IPS-11a (cell line): ENCODE data around the gene TEC.
"Not testable (repeated sequence)": the region's sequence is repeated elsewhere in the genome, so short reads cannot be mapped to it uniquely, and the experiment has no call there.

ENCODE experiments used
- H3K4me3 ChIP-seq: one replicate; pipeline ENCODE4 v1.5.1; 2013; ENCODE audit warnings: low read depth, low read length, control low read depth

Gene TEC

DNA sequence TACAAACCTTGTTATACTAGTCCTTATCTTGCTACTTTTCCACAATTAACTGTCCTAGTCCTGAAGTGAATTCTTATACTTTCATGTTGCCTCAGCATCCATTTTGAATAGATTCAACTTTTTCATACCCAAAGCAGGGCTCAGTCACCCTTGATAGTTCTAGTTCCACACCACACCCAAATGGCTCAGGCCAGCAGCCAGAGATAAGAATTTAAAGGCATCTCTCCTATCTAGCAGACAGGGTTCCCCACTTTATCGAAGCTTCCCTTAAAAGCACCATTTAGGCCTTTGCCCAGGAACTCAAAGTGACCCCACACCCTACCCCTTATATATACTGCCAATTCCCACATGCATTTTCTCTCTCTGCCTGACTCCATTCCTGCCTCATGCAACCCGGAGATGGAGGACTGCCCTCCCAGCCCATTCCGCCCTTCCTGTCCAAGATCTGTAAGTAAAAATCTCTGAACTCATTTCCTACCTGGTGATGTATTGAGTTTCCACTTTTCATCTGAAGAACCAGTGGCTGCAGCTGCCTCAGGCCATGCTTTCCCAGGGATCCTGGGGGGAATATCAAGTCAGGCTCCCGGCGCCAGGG lies 71.9 kb downstream of the TEC start:
- H3K4me3 ChIP-seq, result no peak overlapping the region

DNA sequence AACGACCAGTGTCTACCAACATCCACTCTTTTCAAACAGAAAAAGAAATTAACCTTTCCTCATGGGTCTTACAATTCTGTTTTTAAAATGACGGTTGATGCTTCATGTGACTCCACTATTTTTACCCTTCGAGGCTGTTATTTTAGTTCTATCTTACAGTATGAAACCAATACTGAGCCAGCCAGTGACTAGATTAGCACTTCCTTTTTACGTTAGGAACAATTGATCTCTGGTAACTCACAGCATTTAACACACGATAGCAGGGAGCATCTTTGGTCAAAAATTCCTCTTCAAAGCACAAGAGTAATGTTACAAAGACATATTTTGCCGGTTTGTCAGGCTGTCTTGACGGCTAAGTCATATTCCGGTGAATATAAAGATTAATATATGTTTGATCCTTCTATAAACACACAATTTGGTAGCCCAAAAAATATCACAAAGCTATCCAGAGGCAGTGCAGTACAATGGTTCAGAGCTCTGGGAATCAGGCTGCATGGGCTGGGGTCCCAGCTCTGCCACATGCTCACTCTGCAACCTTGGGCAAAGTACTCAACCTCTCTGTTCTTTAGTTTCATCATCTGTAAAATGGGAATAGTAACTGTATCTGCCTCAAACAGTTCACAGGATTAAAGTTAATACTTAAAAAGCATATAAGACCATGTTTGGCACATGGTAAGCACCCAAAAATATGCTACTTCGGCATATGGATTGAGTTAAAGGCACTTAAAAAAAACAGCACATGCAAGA lies 72.7 kb downstream of the TEC start:
- no peak overlapping the region for H3K4me3 ChIP-seq

DNA sequence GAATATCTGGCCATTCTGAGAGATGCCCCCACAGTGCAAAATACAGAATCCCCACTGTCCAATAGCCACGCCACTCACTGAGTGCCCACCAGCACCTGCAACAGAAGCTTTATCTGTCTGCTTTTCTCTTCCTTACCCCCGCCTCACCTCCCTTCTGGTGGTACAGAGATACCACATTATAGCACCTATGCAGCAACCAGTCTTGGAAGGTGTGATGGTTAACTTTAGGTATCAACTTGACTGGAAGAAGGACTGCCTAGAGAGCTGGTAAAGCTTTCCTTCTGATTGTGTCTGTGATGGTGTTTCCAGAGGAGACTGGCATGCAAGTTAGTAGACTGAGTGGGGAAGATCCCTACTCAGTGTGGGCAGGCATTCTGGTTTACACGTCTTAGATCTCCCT lies 73.8 kb downstream of the TEC start:
- H3K4me3 ChIP-seq, result no peak overlapping the region

DNA sequence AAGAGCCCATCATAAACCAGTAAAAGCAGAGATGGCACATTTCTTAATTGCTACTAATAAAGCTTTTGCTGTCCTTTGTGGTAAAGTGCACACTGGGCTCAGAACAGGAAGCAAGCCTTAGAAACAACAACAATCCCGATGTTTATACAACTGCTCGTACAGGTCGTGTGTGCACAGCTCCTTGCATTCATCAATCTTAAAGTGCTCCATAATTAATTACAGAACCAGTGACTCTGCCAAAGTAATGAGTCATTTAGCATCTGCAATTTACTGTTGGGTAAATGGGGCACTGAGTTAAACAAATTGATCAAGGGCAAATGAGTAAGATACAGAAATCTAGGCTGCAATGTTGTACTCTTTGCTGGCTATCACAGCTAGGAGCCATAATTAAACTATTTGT lies 74.3 kb downstream of the TEC start:
- no peak overlapping the region for H3K4me3 ChIP-seq

DNA sequence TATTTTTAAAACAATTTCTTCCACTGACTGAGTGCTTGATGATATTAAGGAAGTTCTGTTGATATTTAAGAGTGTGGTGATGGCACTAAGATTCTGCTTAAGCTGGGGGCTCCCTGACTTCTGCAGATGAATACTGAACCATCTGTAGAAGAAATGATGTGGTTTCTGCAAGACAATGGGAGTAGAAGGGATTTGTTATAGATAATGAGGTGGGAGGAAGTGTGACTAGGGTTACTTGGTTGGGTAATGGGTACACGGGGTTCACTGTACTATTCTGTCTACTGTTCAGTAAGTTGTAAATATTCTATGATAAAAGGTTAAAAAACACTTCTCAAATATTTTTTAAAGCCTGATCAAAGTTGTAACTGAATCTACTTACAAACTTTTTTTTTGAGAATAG lies 74.7 kb downstream of the TEC start:
- no peak overlapping the region for H3K4me3 ChIP-seq

DNA sequence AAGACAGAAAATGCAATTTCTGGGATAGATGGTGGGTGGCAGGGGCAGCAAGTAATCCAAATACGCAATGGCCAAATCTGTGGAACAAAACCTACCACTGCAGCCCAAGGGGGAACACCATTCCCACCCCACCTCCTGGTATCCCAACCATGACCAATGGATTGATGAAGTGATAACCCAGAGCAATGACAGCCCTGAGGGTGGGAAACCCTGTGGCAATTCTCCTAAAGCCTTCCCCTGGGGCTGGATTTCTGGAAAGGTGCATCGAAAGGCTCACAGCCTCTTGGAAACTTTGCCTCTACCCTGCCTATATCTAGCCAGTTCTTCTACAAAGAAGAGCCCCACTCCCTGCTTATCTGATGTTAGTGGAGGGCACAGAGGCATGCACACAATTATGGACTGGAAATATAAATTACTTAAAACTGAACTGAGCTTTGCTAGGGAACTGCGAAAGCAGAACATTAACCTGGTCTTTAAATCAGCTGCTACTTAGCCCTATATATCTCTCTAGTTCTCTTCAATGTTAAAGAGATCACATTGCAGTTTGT lies 75.6 kb downstream of the TEC start:
- no peak overlapping the region for H3K4me3 ChIP-seq

DNA sequence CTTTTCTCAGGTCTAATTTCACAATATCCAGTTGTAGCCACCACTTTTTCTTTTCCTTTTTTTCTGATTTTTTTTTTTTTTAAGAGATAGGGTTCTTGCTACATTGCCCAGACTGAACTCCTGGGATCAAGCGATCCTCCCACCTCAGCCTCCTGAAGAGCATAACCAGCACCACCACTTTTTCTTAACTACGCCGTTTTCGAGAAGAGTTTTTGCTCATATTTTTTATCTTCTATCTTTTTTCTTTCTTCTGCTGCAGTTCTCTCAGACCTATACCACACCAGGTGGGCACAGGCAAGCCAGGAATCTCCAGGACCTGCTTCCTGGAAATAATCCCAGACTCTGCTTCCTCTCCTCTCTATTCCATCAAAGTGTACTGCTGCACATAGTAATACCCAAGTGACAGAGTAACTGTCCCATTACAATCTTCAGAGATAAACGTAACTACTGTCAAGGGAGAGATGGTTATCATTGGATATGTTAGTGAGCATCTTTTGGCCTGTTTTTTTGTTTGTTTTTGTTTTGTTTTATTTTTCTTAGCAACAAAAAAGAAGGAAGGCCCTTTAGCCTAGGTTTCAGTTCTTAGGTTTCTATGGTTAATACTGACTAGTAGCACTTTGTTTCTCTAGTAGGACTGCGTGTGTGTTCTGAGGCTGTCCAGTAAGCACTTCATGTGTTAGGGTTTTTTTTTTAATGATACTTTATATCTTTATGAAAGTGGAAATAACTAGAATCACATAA lies 76.4 kb downstream of the TEC start:
- no peak overlapping the region for H3K4me3 ChIP-seq

DNA sequence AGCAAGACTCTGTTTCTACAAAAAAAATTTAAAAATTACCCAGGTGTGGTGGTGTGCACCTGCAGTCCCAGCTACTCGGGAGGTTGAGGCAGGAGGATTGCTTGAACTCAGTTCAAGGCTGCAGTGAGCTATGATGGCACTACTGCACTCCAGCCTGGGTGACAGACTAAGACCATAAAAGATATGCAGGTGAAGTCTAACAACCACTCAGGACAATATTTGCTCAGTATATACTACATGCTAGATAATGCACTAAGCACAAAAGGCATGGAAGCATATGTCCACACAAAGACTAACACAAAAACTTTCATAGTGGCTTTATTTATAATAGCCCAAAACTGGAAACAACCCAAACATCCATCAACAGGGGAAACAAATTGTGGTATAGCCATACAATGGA lies 77.9 kb downstream of the TEC start:
- no peak overlapping the region for H3K4me3 ChIP-seq

DNA sequence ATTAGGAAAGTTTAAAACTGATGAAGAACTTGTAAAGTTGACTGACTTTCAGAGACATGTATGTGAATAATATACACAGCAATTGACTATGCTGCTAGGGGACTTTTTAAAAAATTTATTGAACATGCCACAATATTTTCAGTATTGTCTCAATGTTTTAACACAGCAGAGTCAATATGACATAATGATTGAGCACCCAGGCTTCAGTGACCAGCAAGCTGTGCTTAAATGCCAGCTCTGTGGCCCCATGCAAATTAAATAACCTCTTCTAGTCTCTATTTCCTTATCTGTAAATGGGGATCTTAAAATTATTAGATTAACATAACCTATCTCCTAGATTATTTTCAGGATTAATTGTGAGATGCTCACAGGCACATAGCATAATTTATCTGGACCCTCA lies 78.8 kb downstream of the TEC start:
- H3K4me3 ChIP-seq, result no peak overlapping the region

DNA sequence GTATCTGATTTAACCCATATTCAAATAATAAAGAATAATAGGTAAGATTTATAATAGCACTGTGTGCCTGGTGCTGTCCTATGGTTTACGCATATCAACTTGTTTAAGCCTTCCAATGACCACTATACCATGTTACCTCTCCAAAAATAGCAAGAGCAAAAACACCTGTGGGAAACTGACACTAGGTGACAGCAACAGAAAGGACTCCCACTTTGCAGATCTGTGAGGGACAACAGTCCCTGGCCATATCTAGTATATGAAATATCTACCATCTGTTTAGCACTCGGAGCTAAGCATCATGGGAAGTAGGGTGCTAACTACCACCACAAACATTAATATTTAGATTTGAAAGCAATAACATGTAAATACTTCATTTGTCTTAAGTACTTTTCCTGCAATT lies 79.9 kb downstream of the TEC start:
- no peak overlapping the region for H3K4me3 ChIP-seq

DNA sequence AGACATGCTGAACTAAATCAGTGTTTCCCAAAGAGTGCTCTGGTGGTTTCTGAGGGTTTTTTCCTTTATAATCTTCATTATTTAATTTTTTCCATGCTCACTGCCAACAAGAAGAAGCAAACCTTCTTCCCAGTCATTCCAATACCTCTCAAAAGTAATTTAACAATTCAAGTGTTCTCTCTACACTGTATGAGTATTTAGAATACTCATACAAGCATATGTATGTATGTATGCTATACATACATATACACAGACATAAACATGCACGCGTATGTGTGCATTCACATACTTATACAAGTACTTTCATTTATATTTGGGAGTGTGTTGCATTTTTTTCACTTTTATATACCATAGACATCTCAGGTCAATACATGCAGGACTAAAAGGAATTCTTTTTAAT lies 81.2 kb downstream of the TEC start:
- no peak overlapping the region for H3K4me3 ChIP-seq

DNA sequence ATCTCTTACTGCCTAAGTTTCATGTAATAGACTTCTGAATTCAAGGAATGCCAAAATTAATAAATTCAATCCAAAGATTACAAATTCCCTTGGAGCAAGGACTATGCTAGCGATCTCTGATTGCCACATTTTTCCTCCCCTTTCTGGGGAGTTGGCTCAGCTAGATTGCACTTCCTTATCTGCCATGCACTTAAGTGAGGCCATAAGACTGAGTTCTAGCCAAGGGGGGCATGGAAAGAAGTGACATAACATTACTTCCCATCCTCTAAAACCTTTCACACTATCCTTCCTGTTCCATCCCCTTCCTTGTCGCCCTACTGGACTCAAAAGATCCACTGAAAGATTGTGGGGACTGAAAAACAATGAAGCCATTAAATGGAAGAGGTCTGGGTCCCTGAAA lies 81.8 kb downstream of the TEC start:
- H3K4me3 ChIP-seq, result no peak overlapping the region

DNA sequence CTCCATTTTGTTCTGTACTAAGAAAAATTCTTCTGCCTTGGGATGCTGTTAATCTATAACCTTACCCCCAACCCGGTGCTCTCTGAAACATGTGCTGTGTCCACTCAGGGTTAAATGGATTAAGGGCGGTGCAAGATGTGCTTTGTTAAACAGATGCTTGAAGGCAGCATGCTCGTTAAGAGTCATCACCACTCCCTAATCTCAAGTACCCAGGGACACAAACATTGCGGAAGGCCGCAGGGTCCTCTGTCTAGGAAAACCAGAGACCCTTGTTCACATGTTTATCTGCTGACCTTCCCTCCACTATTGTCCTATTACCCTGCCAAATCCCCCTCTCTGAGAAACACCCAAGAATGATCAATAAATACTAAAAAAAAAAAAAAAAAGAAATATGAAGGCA lies 82.6 kb downstream of the TEC start:
- H3K4me3 ChIP-seq, result not testable (repeated sequence)

DNA sequence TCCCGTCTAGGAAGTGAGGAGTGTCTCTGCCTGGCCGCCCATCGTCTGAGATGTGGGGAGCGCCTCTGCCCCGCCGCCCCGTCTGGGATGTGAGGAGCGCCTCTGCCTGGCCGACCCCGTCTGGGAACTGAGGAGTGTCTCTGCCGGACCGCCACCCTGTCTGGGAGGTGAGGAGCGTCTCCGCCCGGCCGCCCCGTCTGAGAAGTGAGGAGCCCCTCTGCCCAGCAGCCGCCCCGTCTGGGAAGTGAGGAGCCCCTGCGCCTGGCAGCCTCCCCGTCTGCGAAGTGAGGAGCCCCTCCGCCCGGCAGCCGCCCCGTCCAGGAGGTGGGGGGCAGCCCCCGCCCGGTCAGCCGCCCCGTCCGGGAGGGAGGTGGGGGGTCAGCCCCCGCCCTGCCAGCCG lies 83.2 kb downstream of the TEC start:
- H3K4me3 ChIP-seq, result not testable (repeated sequence)

DNA sequence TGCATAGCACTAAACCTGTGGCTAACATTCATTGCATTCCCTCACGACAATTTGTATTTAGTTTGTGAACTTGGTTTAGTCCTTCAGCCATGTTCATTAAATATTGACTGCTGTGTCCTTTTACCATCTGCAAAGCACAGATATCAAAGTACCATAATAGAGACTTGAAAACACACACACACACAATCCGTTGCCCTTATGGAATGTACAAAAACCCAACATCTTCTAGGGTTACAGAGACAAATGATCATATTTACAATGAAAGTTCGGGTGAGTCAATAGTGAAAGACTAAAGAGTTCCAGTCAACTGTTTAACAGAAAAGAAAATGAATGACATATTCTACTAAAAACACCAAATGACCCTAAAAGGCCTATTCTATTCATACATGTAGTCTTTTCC lies 84.8 kb downstream of the TEC start:
- H3K4me3 ChIP-seq, result no peak overlapping the region

DNA sequence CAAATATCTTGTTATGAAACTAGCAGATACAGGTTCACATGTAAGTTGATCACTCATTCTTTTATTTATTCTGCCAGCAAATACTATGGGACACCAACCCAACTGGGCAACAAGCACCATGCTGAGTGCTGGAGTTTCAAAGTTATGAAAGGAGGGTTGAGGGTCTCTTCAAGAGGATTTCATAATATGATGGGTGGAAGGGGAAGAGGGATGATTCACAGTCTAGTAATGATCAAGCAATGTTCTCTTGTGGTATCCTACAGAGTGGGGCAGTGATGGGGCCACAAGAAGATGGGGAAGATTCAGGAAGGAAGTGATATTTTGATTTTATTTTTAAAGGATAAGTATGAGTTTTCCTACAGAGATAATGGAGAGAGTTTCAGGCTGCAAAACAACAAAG lies 89.4 kb downstream of the TEC start:
- no peak overlapping the region for H3K4me3 ChIP-seq

DNA sequence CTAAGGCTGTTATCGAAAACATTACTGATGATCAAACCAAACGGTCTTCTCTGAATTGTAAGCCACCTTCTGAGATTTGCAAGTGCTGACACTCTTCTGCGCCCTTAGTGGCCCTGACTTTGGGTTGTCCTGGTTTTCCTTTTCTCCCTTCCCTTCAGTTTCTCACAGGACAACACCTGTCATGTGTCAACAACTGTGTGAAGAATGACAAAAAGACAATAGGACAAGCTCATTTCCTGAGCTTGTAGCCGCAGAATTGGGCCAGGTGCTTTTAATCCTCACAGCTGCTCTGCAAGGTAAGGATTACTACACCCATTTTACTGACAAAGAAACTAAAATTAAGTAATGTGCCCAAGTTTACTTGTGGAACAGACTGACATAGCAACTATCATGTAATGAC lies 90.7 kb downstream of the TEC start:
- H3K4me3 ChIP-seq, result no peak overlapping the region

DNA sequence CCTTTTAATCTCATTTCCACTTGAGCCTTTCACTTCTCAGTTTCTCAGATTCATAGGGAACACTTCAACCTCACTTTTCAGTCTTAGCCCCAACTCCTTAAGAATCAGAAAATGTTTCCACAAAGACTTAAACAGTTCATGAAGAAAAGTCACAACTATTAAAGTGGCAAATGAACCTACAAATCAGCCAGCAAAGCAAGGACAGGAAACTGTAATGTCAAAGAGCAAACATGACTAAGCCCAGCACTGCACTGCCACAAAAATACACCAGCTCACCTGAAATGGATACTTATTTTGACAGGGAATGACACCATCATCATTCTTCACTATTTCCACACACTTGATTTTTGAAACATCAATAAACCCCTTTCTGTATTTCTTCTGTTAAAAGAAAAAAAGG lies 93.8 kb downstream of the TEC start:
- no peak overlapping the region for H3K4me3 ChIP-seq

DNA sequence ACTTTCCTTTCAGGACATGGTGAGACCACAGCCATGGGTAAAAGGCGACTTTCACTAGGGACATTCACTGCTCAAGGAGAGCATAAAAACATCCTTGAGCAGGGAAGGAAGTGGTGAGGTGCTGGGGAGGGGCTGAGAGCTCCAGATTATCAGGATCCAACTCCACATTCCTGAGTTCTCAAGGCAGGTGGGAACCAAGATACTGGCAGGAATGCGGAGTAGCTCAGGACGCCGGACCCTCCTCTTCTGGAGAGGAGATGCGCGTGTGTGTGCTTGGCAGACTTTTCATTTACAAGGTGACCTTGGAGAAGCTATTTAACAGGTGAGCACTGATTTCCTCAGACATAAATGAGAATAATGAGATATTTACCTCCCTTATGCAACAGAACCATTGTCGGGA lies 94.3 kb downstream of the TEC start:
- H3K4me3 ChIP-seq, result no peak overlapping the region

DNA sequence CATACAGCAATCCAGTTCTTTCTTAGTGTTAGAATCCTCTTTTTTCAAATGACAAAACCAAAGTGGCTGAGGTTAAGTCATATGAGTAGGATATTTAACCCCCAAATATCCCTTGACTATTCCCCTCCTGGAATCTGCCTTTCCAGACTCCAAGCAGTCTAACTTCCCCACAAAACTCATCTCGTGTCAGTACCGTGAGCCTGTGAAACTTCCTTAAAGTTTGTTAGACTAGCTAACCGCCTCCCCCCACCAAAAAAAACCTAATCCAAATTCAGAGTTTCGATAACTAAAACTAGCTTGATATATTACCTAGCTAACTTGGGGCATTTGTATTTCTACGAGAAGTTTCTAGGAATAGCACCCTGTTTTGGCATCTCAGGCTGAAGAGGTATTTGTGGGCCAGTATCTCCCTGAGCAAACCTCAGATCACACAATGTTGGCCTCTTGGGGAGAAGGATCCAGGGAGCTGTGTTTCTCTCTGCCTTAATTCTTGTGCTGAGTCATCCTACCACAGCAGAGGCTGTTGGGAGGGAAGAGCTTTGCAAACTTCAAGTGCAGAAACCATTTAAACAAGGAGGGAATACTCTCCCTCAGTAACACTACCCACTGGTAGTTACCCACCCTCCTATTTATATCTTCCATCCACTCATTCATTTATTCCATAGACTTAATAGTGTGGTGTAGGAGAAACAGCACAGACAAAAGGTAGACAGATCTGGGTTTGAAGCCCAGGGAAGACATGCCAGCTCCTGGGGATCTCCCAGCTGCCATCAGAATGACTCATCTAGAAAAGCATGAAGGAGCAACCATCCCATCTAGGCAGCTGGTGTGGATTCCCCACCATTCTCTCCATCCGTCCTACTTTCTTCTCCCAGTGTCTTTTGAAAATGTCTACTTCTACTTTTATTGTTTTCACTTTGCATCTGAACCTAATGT lies 96.3 kb downstream of the TEC start:
- no peak overlapping the region for H3K4me3 ChIP-seq

DNA sequence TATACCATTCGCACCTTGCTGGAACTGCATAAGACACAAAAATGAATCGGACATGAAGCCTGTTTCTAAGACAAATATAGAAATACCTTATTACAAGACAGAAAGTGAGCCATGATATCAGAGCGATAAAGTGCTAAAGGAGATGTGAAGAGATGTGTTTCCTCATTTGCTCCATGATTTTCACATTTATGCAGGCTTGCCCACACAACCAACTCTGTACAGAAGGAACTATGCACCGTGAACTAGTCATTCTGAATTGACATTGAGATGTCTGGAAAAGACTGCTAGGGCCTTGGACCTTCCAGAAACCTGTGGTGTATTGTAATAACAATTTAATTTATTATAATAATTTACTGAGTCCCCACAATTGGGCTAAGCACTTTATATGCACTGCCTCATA lies 97.0 kb downstream of the TEC start:
- H3K4me3 ChIP-seq, result no peak overlapping the region
